ENCODE data around the gene KRT7. TPM values are rescaled to one million over a fixed set of nuclear protein-coding genes. Genes with fewer than 3 reads are reported as not detected.
"Not testable (repeated sequence)": the region's sequence is repeated elsewhere in the genome, so short reads cannot be mapped to it uniquely, and the experiment has no call there.

Gene KRT7
- total RNA-seq, 1 donor from 2014 or later = 335 TPM

- peak; percentile 79 for DNase-seq (ENCODE audit: low spot score)
Observed at GRCh38 chr12:52243856-52244614, 11.0 kb downstream of the KRT7 start.

- DNase-seq (ENCODE audit: low spot score) = no peak
Observed at GRCh38 chr12:52244615-52244994, 11.6 kb downstream of the KRT7 start.

GRCh38 chr12:52245259-52245961 lies 12.4 kb downstream of the KRT7 start:
- DNase-seq (ENCODE audit: low spot score) = no peak

GRCh38 chr12:52245962-52246569 lies 13.0 kb downstream of the KRT7 start:
- no peak for DNase-seq (ENCODE audit: low spot score)

GRCh38 chr12:52246720-52247621 lies 13.9 kb downstream of the KRT7 start:
- peak; percentile 74 for DNase-seq (ENCODE audit: low spot score)

- DNase-seq (ENCODE audit: low spot score) = no peak
Observed at GRCh38 chr12:52247622-52248540, 14.8 kb downstream of the KRT7 start.

- peak; percentile 79 for DNase-seq (ENCODE audit: low spot score)
Observed at GRCh38 chr12:52248541-52249461, 15.8 kb downstream of the KRT7 start.

GRCh38 chr12:52249511-52250047 lies 16.5 kb downstream of the KRT7 start:
- no peak for DNase-seq (ENCODE audit: low spot score)

- no peak for DNase-seq (ENCODE audit: low spot score)
Observed at GRCh38 chr12:52250048-52250990, 17.3 kb downstream of the KRT7 start.

- DNase-seq (ENCODE audit: low spot score) = no peak
Observed at GRCh38 chr12:52251367-52252051, 18.5 kb downstream of the KRT7 start.

GRCh38 chr12:52252175-52252615 lies 19.2 kb downstream of the KRT7 start:
- not testable (repeated sequence) for DNase-seq (ENCODE audit: low spot score)

- no peak for DNase-seq (ENCODE audit: low spot score)
Observed at GRCh38 chr12:52252728-52253343, 19.8 kb downstream of the KRT7 start.

GRCh38 chr12:52253391-52254179 lies 20.5 kb downstream of the KRT7 start:
- no peak for DNase-seq (ENCODE audit: low spot score)

GRCh38 chr12:52254180-52254964 lies 21.3 kb downstream of the KRT7 start:
- no peak for DNase-seq (ENCODE audit: low spot score)

Measured in mucosa of gallbladder (tissue), 1 donor.